SH-SY5Y (cell line): ENCODE results near the gene NXPE3.

ENCODE experiments used
- GATA2 ChIP-seq: IDR thresholded peaks from 2 replicates; pipeline ENCODE4 v1.6.1; 2011; ENCODE audit warnings: mild to moderate bottlenecking, low read depth, low read length
- GATA3 ChIP-seq: IDR thresholded peaks from 2 replicates; pipeline ENCODE4 v1.6.1; 2011; ENCODE audit warnings: low read depth, mild to moderate bottlenecking, low read length, moderate library complexity

GRCh38 chr3:101824702-101825101 is 45.7 kb downstream of the NXPE3 start:
- TF ChIP-seq GATA2 (no peak), GATA3 (no peak)
